ENCODE data around the gene HEXIM1. TPM values are rescaled to one million over a fixed set of nuclear protein-coding genes. Genes with fewer than 3 reads are reported as not detected.

Gene HEXIM1
- total RNA-seq, 4 donors from 2014 or later, result 20.9 to 32.7 (median 25.0) TPM

- WGBS, 2 donors, result 76 to 80% methylated on average over 2 of the region's 2 CpGs
- H3K4me3 ChIP-seq (ENCODE audit: low read depth, poor library complexity, severe bottlenecking), result no peak overlapping the region
- no peak for TF ChIP-seq POLR2A (IDR thresholded peaks at IDR 0.05)
- TF ChIP-seq CTCF (IDR thresholded peaks at IDR 0.05), result no peak
- intact Hi-C loops (cut with DNase I; ENCODE audit: low total_unique reads), result no loop called here
- DNase-seq (ENCODE audit: low spot score in 2 of 2), result no peak
Measured at GRCh38 chr17:45189009-45189408, 40.7 kb downstream of the HEXIM1 start.

- WGBS, 2 donors, result 74 to 79% methylated on average over 11 of the region's 11 CpGs
- TF ChIP-seq CTCF (IDR thresholded peaks at IDR 0.05) (no peak), POLR2A (IDR thresholded peaks at IDR 0.05) (no peak)
- no peak for DNase-seq (ENCODE audit: low spot score in 2 of 2)
- no peak overlapping the region for H3K4me3 ChIP-seq (ENCODE audit: low read depth, poor library complexity, severe bottlenecking)
- intact Hi-C loops (cut with DNase I; ENCODE audit: low total_unique reads), result no loop called here
Measured at GRCh38 chr17:45190503-45191255, 42.4 kb downstream of the HEXIM1 start.

GRCh38 chr17:45195424-45195823, 47.1 kb downstream of the HEXIM1 start:
- DNase-seq (ENCODE audit: low spot score in 2 of 2), result no peak
- intact Hi-C loops (cut with DNase I; ENCODE audit: low total_unique reads), result loop anchor here (5.0 kb wide), 1 partner anchor 58 kb away; the partner anchor contains the start of gene ACBD4
- no peak overlapping the region for H3K4me3 ChIP-seq (ENCODE audit: low read depth, poor library complexity, severe bottlenecking)
- TF ChIP-seq CTCF (IDR thresholded peaks at IDR 0.05) (no peak), POLR2A (IDR thresholded peaks at IDR 0.05) (no peak)

GRCh38 chr17:45197108-45197507, 48.8 kb downstream of the HEXIM1 start:
- WGBS, 2 donors, result 63 to 72% methylated on average over 6 of the region's 6 CpGs
- DNase-seq (ENCODE audit: low spot score in 2 of 2), result no peak
- H3K4me3 ChIP-seq (ENCODE audit: low read depth, poor library complexity, severe bottlenecking), result no peak overlapping the region
- intact Hi-C loops (cut with DNase I; ENCODE audit: low total_unique reads), result loop anchor here (5.0 kb wide), 1 partner anchor 60 kb away; the partner anchor contains the start of gene ACBD4
- no peak for TF ChIP-seq CTCF (IDR thresholded peaks at IDR 0.05)
- no peak for TF ChIP-seq POLR2A (IDR thresholded peaks at IDR 0.05)

GRCh38 chr17:45197555-45198334, 49.5 kb downstream of the HEXIM1 start:
- peak; percentile 80 to 98 for DNase-seq (ENCODE audit: low spot score in 2 of 2)
- intact Hi-C loops (cut with DNase I; ENCODE audit: low total_unique reads), result loop anchor here (5.0 kb wide), 1 partner anchor 60 kb away; the partner anchor contains the start of gene ACBD4
- TF ChIP-seq POLR2A (IDR thresholded peaks at IDR 0.05) (no peak), CTCF (IDR thresholded peaks at IDR 0.05) (peak in 2 of 3 donors; percentile 32 to 97)
- H3K4me3 ChIP-seq (ENCODE audit: low read depth, poor library complexity, severe bottlenecking), result no peak overlapping the region
- 2% methylated on average over 15 to 16 of the region's 16 CpGs for WGBS, 2 donors

All from lower leg skin (tissue), 4 donors.